Measurements from ENCODE around the gene PLPPR4. TPM values are rescaled to one million over a fixed set of nuclear protein-coding genes. Genes with fewer than 3 reads are reported as not detected.

Gene PLPPR4
- total RNA-seq, 1 experiment from 2014 or later = not detected

- no peaks in the 10 kb centered on the region for H3K4me1 Mint-ChIP-seq (ENCODE audit: low read depth, unreplicated experiment)
Measured at GRCh38 chr1:99352821-99353220, 88.5 kb downstream of the PLPPR4 start.

GRCh38 chr1:99358770-99359169 lies 94.5 kb downstream of the PLPPR4 start:
- ChIA-PET CTCF (no interaction called here), POLR2A (no interaction called here)
- Mint-ChIP-seq H3K27me3 (ENCODE audit: insufficient read depth, unreplicated experiment) (peaks cover 5% of the 10 kb centered on the region), H3K4me3 (ENCODE audit: unreplicated experiment) (no peak overlapping the region), H3K36me3 (ENCODE audit: insufficient read depth, unreplicated experiment) (no peaks in the 10 kb centered on the region), H3K27ac (ENCODE audit: unreplicated experiment) (no peak overlapping the region), H3K4me1 (ENCODE audit: low read depth, unreplicated experiment) (no peaks in the 10 kb centered on the region), H3K9me3 (ENCODE audit: unreplicated experiment) (no peaks in the 10 kb centered on the region)
- Histone ChIP-seq H3K4me3 (ENCODE audit: low read depth, low read length) (no peak overlapping the region), H3K27me3 (replicated peaks; ENCODE audit: control insufficient read depth, insufficient read depth, low read length) (no peaks in the 10 kb centered on the region), H3K36me3 (ENCODE audit: control insufficient read depth, insufficient read depth, low read length) (no peaks in the 10 kb centered on the region), H3K9me3 (no peaks in the 10 kb centered on the region), H3K4me1 (no peaks in the 10 kb centered on the region)
- intact Hi-C loops (cut with micrococcal nuclease; ENCODE audit: unreplicated experiment) = no loop called here
- no TSS peak for BruUV-seq (replicated peaks)
- TF ChIP-seq CTCF (IDR thresholded peaks at IDR 0.05; ENCODE audit: insufficient read depth in 1 of 2, low read depth in 1 of 2, low read length in 1 of 2, severe bottlenecking in 1 of 2, unreplicated experiment in 1 of 2) = no peak
- no peak for DNase-seq

More at GRCh38 chr1:99352821-99353220, 88.5 kb downstream of the PLPPR4 start:
- intact Hi-C loops (cut with micrococcal nuclease; ENCODE audit: unreplicated experiment) = no loop called here
- Histone ChIP-seq H3K36me3 (ENCODE audit: control insufficient read depth, insufficient read depth, low read length) (no peaks in the 10 kb centered on the region), H3K4me1 (no peaks in the 10 kb centered on the region), H3K27me3 (replicated peaks; ENCODE audit: control insufficient read depth, insufficient read depth, low read length) (no peaks in the 10 kb centered on the region), H3K4me3 (ENCODE audit: low read depth, low read length) (no peak overlapping the region), H3K9me3 (no peaks in the 10 kb centered on the region)
- Mint-ChIP-seq H3K36me3 (ENCODE audit: insufficient read depth, unreplicated experiment) (no peaks in the 10 kb centered on the region), H3K27ac (ENCODE audit: unreplicated experiment) (no peak overlapping the region), H3K9me3 (ENCODE audit: unreplicated experiment) (no peaks in the 10 kb centered on the region), H3K27me3 (ENCODE audit: insufficient read depth, unreplicated experiment) (peaks cover 5% of the 10 kb centered on the region), H3K4me3 (ENCODE audit: unreplicated experiment) (no peak overlapping the region)
- TF ChIP-seq CTCF (IDR thresholded peaks at IDR 0.05; ENCODE audit: insufficient read depth in 1 of 2, low read depth in 1 of 2, low read length in 1 of 2, severe bottlenecking in 1 of 2, unreplicated experiment in 1 of 2) = no peak
- no peak for DNase-seq
- ChIA-PET POLR2A (no interaction called here), CTCF (no interaction called here)
- BruUV-seq (replicated peaks) = no TSS peak

All from Caco-2 (cell line).